ENCODE measurements around the gene YPEL2.

Gene YPEL2

DNA sequence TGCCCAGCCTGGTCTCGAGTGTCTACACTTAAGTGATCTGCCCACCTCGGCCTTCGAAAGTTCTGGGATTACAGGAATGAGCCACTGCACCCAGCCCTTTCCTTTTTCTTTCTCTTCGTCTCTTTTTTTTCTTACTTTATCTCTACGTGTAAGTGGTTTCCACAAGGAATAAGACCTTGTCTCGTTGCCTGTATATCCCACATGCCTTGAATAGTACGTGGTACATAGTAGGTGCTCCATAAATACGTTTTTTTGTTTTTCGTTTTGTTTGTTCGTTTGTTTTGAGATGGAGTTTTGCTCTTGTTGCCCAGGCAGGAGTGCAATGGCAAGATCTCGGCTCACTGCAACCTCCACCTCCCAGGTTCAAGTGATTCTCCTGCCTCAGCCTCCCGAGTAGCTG, 86.0 kb downstream of the YPEL2 start:
- Histone ChIP-seq H3K9me3 (ENCODE audit: insufficient read depth, low read depth, low read length) (peaks cover 2% of the 10 kb centered on the region), H3K4me2 (ENCODE audit: low read length) (no peak overlapping the region), H3K27ac (ENCODE audit: low read depth, low read length) (no peak overlapping the region), H3K9ac (ENCODE audit: low read length) (no peak overlapping the region), H2BK12ac (ENCODE audit: low read length) (no peak overlapping the region), H3K4me1 (ENCODE audit: control insufficient read depth in 1 of 2, insufficient read depth in 2 of 2, low read length in 2 of 2) (no peaks in the 10 kb centered on the region), H4K91ac (ENCODE audit: low read depth, low read length) (no peak overlapping the region), H4K8ac (ENCODE audit: low read depth, low read length) (no peak overlapping the region), H3K79me2 (ENCODE audit: control insufficient read depth, insufficient read depth, low read length, poor library complexity) (no peaks in the 10 kb centered on the region), H2BK5ac (ENCODE audit: low read depth, low read length, poor library complexity) (no peak overlapping the region), H3K36me3 (ENCODE audit: control insufficient read depth in 1 of 2, insufficient read depth in 2 of 2, low read length in 2 of 2) (no peaks in the 10 kb centered on the region), H3K79me1 (ENCODE audit: low read length) (no peaks in the 10 kb centered on the region), H2AK5ac (ENCODE audit: low read length) (no peak overlapping the region), H3K4ac (ENCODE audit: low read depth, low read length) (no peak overlapping the region), H4K12ac (ENCODE audit: low read depth, low read length) (no peak overlapping the region), H3K18ac (ENCODE audit: low read length) (no peak overlapping the region), H3K27me3 (ENCODE audit: insufficient read depth, low read length) (no peaks in the 10 kb centered on the region), H3K4me3 (ENCODE audit: low read depth, low read length) (no peak overlapping the region), H3K23ac (ENCODE audit: low read length) (no peak overlapping the region), H3K14ac (ENCODE audit: low read length) (no peak overlapping the region), H2BK120ac (ENCODE audit: insufficient read depth, low read length, poor library complexity) (no peak overlapping the region), H2AFZ (ENCODE audit: insufficient read depth, low read length, poor library complexity) (no peak overlapping the region)
- DNase-seq: no peak
- no CpG with 5 or more reads among the region's 12 CpGs for WGBS (ENCODE audit: extremely low coverage, insufficient coverage, insufficient read length)

DNA sequence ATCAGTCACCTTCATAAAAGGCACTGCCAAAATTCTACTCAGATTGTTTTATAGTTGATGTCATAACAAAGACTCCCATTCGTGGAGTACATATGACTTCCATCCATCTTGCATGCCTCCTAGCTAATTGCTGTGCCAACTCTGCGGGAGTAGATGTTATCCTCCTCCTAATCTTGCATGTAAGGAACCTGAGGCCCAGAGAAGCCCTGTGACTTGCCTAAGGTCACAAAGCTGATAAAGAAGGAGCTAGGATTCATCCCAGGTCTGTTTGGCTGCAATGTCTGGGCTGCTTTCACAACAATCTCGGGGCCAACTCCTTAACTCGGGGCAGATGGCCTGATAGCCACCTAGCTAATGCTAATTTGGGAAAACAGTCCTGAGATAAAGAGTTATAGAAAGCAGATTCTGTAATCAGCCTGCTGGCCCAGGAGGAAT, 87.3 kb downstream of the YPEL2 start:
- peak; percentile 81 to 91 for DNase-seq
- H3K18ac ChIP-seq (ENCODE audit: low read length): no peak overlapping the region
- no peak overlapping the region for H3K27ac ChIP-seq (ENCODE audit: low read depth, low read length)
- H2BK120ac ChIP-seq (ENCODE audit: insufficient read depth, low read length, poor library complexity): no peak overlapping the region
- H4K12ac ChIP-seq (ENCODE audit: low read depth, low read length): no peak overlapping the region
- H3K23ac ChIP-seq (ENCODE audit: low read length): no peak overlapping the region
- H3K9me3 ChIP-seq (ENCODE audit: insufficient read depth, low read depth, low read length): peaks cover 2% of the 10 kb centered on the region
- no peaks in the 10 kb centered on the region for H3K79me2 ChIP-seq (ENCODE audit: control insufficient read depth, insufficient read depth, low read length, poor library complexity)
- peaks cover 12% of the 10 kb centered on the region in 2 experiments for H3K4me1 ChIP-seq (ENCODE audit: control insufficient read depth in 1 of 2, insufficient read depth in 2 of 2, low read length in 2 of 2)
- no peaks in the 10 kb centered on the region for H3K36me3 ChIP-seq (ENCODE audit: control insufficient read depth in 1 of 2, insufficient read depth in 2 of 2, low read length in 2 of 2)
- H3K4me3 ChIP-seq (ENCODE audit: low read depth, low read length): no peak overlapping the region
- peaks cover 10% of the 10 kb centered on the region for H3K79me1 ChIP-seq (ENCODE audit: low read length)
- no peaks in the 10 kb centered on the region for H3K27me3 ChIP-seq (ENCODE audit: insufficient read depth, low read length)
- no peak overlapping the region for H3K4me2 ChIP-seq (ENCODE audit: low read length)
- no peak overlapping the region for H2AFZ ChIP-seq (ENCODE audit: insufficient read depth, low read length, poor library complexity)
- no peak overlapping the region for H2BK12ac ChIP-seq (ENCODE audit: low read length)
- no peak overlapping the region for H3K4ac ChIP-seq (ENCODE audit: low read depth, low read length)
- H2BK5ac ChIP-seq (ENCODE audit: low read depth, low read length, poor library complexity): no peak overlapping the region
- no peak overlapping the region for H4K91ac ChIP-seq (ENCODE audit: low read depth, low read length)
- H2AK5ac ChIP-seq (ENCODE audit: low read length): no peak overlapping the region
- no peak overlapping the region for H3K14ac ChIP-seq (ENCODE audit: low read length)
- WGBS (ENCODE audit: extremely low coverage, insufficient coverage, insufficient read length): no CpG with 5 or more reads among the region's 4 CpGs
- H3K9ac ChIP-seq (ENCODE audit: low read length): no peak overlapping the region
- H4K8ac ChIP-seq (ENCODE audit: low read depth, low read length): no peak overlapping the region

DNA sequence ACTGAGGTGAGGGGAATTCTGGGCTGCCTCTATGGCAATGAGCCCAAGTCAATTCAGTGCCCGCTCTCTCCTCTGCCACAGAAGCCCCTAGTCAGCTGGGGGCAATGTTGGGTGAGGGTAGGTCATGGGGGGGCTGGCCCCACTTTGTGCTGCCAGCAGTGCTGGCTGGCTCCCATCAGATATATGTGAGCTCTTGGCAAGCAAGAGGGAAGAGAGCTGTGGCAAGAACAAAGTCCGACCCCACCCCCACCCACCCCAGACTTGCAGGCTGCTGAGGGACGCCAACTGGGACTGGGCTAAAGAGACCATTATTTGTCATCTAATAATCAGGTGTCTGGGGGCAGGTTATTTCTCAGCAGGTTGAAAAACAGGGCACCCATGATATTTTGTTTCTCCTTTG, 89.4 kb downstream of the YPEL2 start:
- Histone ChIP-seq H2BK12ac (ENCODE audit: low read length) (no peak overlapping the region), H3K4ac (ENCODE audit: low read depth, low read length) (no peak overlapping the region), H3K23ac (ENCODE audit: low read length) (no peak overlapping the region), H3K4me3 (ENCODE audit: low read depth, low read length) (no peak overlapping the region), H3K79me2 (ENCODE audit: control insufficient read depth, insufficient read depth, low read length, poor library complexity) (peaks cover 2% of the 10 kb centered on the region), H3K4me1 (ENCODE audit: control insufficient read depth in 1 of 2, insufficient read depth in 2 of 2, low read length in 2 of 2) (peaks cover 25 to 26% of the 10 kb centered on the region in 2 experiments), H4K12ac (ENCODE audit: low read depth, low read length) (no peak overlapping the region), H3K9me3 (ENCODE audit: insufficient read depth, low read depth, low read length) (peaks cover 2% of the 10 kb centered on the region), H3K36me3 (ENCODE audit: control insufficient read depth in 1 of 2, insufficient read depth in 2 of 2, low read length in 2 of 2) (no peaks in the 10 kb centered on the region), H3K4me2 (ENCODE audit: low read length) (no peak overlapping the region), H3K27ac (ENCODE audit: low read depth, low read length) (no peak overlapping the region), H2AFZ (ENCODE audit: insufficient read depth, low read length, poor library complexity) (no peak overlapping the region), H3K14ac (ENCODE audit: low read length) (no peak overlapping the region), H3K18ac (ENCODE audit: low read length) (no peak overlapping the region), H4K91ac (ENCODE audit: low read depth, low read length) (no peak overlapping the region), H2BK120ac (ENCODE audit: insufficient read depth, low read length, poor library complexity) (no peak overlapping the region), H3K79me1 (ENCODE audit: low read length) (peaks cover 24% of the 10 kb centered on the region), H3K9ac (ENCODE audit: low read length) (no peak overlapping the region), H2AK5ac (ENCODE audit: low read length) (no peak overlapping the region), H4K8ac (ENCODE audit: low read depth, low read length) (no peak overlapping the region), H3K27me3 (ENCODE audit: insufficient read depth, low read length) (no peaks in the 10 kb centered on the region), H2BK5ac (ENCODE audit: low read depth, low read length, poor library complexity) (no peak overlapping the region)
- DNase-seq: no peak
- no CpG with 5 or more reads among the region's 3 CpGs for WGBS (ENCODE audit: extremely low coverage, insufficient coverage, insufficient read length)

DNA sequence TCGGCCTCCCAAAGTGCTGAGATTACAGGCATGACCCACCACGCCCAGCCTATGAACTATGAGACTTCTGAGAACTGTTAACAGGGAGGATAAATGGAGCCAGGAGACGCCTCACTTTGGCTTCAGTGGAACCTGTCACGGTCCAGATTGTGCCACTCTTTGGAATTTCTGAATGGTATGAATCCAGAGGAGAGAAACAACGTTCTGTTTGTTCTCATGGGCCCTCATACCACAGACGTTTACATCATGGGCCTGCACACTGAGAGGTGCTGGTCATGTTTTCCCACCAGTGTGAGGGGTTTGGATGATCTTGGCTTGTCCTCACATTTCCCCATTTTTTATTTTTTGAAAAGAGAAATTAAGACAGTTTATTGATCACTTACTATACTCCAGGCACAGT, 90.3 kb downstream of the YPEL2 start:
- Histone ChIP-seq H2BK12ac (ENCODE audit: low read length) (no peak overlapping the region), H3K9me3 (ENCODE audit: insufficient read depth, low read depth, low read length) (peaks cover 2% of the 10 kb centered on the region), H4K12ac (ENCODE audit: low read depth, low read length) (no peak overlapping the region), H3K9ac (ENCODE audit: low read length) (no peak overlapping the region), H3K79me1 (ENCODE audit: low read length) (peaks cover 32% of the 10 kb centered on the region), H3K27ac (ENCODE audit: low read depth, low read length) (no peak overlapping the region), H3K36me3 (ENCODE audit: control insufficient read depth in 1 of 2, insufficient read depth in 2 of 2, low read length in 2 of 2) (no peaks in the 10 kb centered on the region), H4K8ac (ENCODE audit: low read depth, low read length) (no peak overlapping the region), H3K4me2 (ENCODE audit: low read length) (no peak overlapping the region), H3K4me1 (ENCODE audit: control insufficient read depth in 1 of 2, insufficient read depth in 2 of 2, low read length in 2 of 2) (peaks cover 31 to 33% of the 10 kb centered on the region in 2 experiments), H2AFZ (ENCODE audit: insufficient read depth, low read length, poor library complexity) (no peak overlapping the region), H3K4ac (ENCODE audit: low read depth, low read length) (no peak overlapping the region), H3K18ac (ENCODE audit: low read length) (no peak overlapping the region), H3K14ac (ENCODE audit: low read length) (no peak overlapping the region), H2BK5ac (ENCODE audit: low read depth, low read length, poor library complexity) (no peak overlapping the region), H3K23ac (ENCODE audit: low read length) (no peak overlapping the region), H3K27me3 (ENCODE audit: insufficient read depth, low read length) (no peaks in the 10 kb centered on the region), H2AK5ac (ENCODE audit: low read length) (no peak overlapping the region), H2BK120ac (ENCODE audit: insufficient read depth, low read length, poor library complexity) (no peak overlapping the region), H4K91ac (ENCODE audit: low read depth, low read length) (no peak overlapping the region), H3K4me3 (ENCODE audit: low read depth, low read length) (no peak overlapping the region), H3K79me2 (ENCODE audit: control insufficient read depth, insufficient read depth, low read length, poor library complexity) (peaks cover 5% of the 10 kb centered on the region)
- DNase-seq: peak in 1 of 2 donors; percentile 23
- no CpG with 5 or more reads among the region's 6 CpGs for WGBS (ENCODE audit: extremely low coverage, insufficient coverage, insufficient read length)
